Subcutaneous abdominal adipose tissue (tissue), 5 donors: ENCODE measurements around the gene CSAG2.

ENCODE experiments used
- H3K27ac ChIP-seq: one replicate; pipeline ENCODE4 v1.7.0; 2013; ENCODE audit warnings: low read depth, mild to moderate bottlenecking, inconsistent platforms, low read length, moderate library complexity
- H3K27me3 ChIP-seq, 5 donors: one replicate each; pipeline ENCODE4 v1.7.0; 2013; ENCODE audit warnings: low read length in 5 of 5, inconsistent platforms in 1 of 5; ENCODE audit not compliant: control insufficient read depth in 5 of 5, insufficient read depth in 4 of 5
- H3K36me3 ChIP-seq, 5 donors: one replicate each; pipeline ENCODE4 v1.7.0; 2013; ENCODE audit warnings: low read length in 5 of 5; ENCODE audit not compliant: control insufficient read depth in 5 of 5, insufficient read depth in 5 of 5
- H3K4me1 ChIP-seq, 5 donors: one replicate each; pipeline ENCODE4 v1.7.0; 2013; ENCODE audit warnings: low read length in 5 of 5, mild to moderate bottlenecking in 3 of 5, moderate library complexity in 1 of 5; ENCODE audit not compliant: control insufficient read depth in 5 of 5, insufficient read depth in 5 of 5
- H3K4me3 ChIP-seq, 5 donors: one replicate each; pipeline ENCODE4 v1.7.0; 2013; ENCODE audit warnings: low read length in 5 of 5, low read depth in 1 of 5
- H3K9ac ChIP-seq, 5 donors: one replicate each; pipeline ENCODE4 v1.7.0; 2013; ENCODE audit warnings: low read length in 5 of 5, mild to moderate bottlenecking in 4 of 5, moderate library complexity in 3 of 5
- H3K9me3 ChIP-seq, 5 donors: one replicate each; pipeline ENCODE4 v1.7.0; 2013; ENCODE audit warnings: low read length in 5 of 5; ENCODE audit not compliant: control insufficient read depth in 5 of 5
- donor health status: healthy.
- donor health status: healthy.
- donor health status: healthy.
- donor health status: healthy.
- donor health status: healthy.

Gene CSAG2

DNA sequence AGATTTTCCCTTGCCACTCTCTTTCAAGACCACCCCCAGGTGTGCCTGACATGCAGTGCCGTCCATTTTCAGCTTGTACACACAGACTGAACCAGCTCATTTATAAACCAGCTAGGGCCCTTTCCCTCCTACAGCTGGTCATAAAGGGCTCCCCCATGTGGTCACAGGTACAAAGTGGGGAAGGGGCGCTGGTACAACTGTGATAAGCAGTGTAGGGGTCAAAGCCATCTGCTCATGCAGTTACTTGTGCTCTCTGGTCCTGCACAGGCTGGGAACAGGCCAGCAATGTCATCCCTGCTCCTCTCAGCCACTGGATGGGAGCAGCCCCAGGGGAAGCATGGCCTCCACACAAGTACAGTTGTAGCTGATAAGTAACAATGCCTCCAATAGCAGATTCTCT lies 50.8 kb downstream of the CSAG2 start:
- H3K9ac ChIP-seq = no peak overlapping the region
- no peaks in the 10 kb centered on the region for H3K36me3 ChIP-seq
- no peak overlapping the region for H3K4me3 ChIP-seq

More for the DNA sequence above, 50.8 kb downstream of the CSAG2 start:
- peaks cover 0 to 5% (median 0%) of the 10 kb centered on the region in 5 donors for H3K9me3 ChIP-seq
- H3K27me3 ChIP-seq = peaks cover 0 to 20% (median 13%) of the 10 kb centered on the region in 5 donors
- no peak overlapping the region for H3K27ac ChIP-seq
- H3K4me1 ChIP-seq = no peaks in the 10 kb centered on the region
